Chondrocyte (in vitro differentiated cells): ENCODE data around the gene CACNA1F. TPM values are rescaled to one million over a fixed set of nuclear protein-coding genes. Genes with fewer than 3 reads are reported as not detected.

Experiments
- DNase-seq: peaks from one replicate; pipeline ENCODE4 v3.0.0; 2021; ENCODE audit warnings: mixed read lengths, low spot score
- H3K27ac Mint-ChIP-seq: one replicate; pipeline ENCODE4 v1.8.0; 2021; ENCODE audit warnings: mild to moderate bottlenecking, moderate library complexity, mixed read lengths; ENCODE audit not compliant: unreplicated experiment
- H3K27me3 Mint-ChIP-seq: 2 replicates; pipeline ENCODE4 v1.8.0; 2021; ENCODE audit warnings: low read depth, mixed read lengths
- H3K36me3 Mint-ChIP-seq: 2 replicates; pipeline ENCODE4 v1.8.0; 2021; ENCODE audit warnings: low read depth, mixed read lengths
- H3K4me1 Mint-ChIP-seq: 2 replicates; pipeline ENCODE4 v1.8.0; 2021; ENCODE audit warnings: low read depth, mild to moderate bottlenecking, mixed read lengths
- H3K4me3 Mint-ChIP-seq: one replicate; pipeline ENCODE4 v1.8.0; 2021; ENCODE audit warnings: mild to moderate bottlenecking, moderate library complexity, mixed read lengths; ENCODE audit not compliant: unreplicated experiment
- H3K9me3 Mint-ChIP-seq: 2 replicates; pipeline ENCODE4 v1.8.0; 2021; ENCODE audit warnings: low read depth, mixed read lengths
- total RNA-seq: library from RNA; stranded (reverse); gene quantifications from 3 replicates; pipeline ENCODE4 v1.2.1, GENCODE V29; 2021
- TF ChIP-seq, protein P1 (sequence below): fragments of 200-600 bp; sonication (generic); IDR thresholded peaks from 2 replicates; pipeline ENCODE4 v1.5.0; 2021; ENCODE audit warnings: antibody characterized with exemption, mild to moderate bottlenecking, moderate library complexity

The CACNA1F gene
- total RNA-seq, 1 donor from 2014 or later, result not detected

DNA sequence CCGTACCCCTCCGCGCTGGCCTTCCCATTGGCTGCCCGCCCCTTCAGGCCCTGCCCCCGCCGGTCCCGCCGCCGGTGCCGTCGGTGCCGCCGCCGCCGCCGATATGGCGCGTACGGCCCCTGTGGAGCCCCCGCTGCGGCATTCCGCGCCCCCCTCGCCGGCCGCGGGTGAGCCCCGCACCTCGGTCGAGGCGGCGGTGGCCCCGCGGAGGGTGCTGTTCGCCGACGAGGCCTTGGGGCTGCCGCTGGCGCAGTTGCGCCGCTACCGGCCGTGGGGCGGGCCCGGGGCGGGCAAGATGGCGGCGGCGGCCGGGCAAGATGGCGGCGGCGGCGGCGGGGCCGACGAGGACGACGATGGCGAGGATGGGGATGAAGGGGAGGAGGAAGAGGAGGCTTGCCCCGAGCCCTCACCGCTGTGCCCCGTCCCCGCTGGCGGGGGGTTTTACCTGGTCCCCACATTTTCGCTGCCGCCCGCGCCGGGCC is 36.7 kb upstream of the CACNA1F start, which contains the start of gene PPP1R3F:
Gene PPP1R3F, plus strand, starts transcription at position 27 of the 482 bp plus-strand sequence. Its CDS starts 77 bp downstream, at position 104.
- no peaks in the 10 kb centered on the region for H3K27me3 Mint-ChIP-seq
- peaks cover 23% of the 10 kb centered on the region for H3K4me1 Mint-ChIP-seq
- H3K4me3 Mint-ChIP-seq, result peak within 1 kb of the TSS; percentile 91
- H3K9me3 Mint-ChIP-seq, result peaks cover 3% of the 10 kb centered on the region
- TF ChIP-seq, protein P1, sequence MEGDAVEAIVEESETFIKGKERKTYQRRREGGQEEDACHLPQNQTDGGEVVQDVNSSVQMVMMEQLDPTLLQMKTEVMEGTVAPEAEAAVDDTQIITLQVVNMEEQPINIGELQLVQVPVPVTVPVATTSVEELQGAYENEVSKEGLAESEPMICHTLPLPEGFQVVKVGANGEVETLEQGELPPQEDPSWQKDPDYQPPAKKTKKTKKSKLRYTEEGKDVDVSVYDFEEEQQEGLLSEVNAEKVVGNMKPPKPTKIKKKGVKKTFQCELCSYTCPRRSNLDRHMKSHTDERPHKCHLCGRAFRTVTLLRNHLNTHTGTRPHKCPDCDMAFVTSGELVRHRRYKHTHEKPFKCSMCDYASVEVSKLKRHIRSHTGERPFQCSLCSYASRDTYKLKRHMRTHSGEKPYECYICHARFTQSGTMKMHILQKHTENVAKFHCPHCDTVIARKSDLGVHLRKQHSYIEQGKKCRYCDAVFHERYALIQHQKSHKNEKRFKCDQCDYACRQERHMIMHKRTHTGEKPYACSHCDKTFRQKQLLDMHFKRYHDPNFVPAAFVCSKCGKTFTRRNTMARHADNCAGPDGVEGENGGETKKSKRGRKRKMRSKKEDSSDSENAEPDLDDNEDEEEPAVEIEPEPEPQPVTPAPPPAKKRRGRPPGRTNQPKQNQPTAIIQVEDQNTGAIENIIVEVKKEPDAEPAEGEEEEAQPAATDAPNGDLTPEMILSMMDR, result no peak
- no peaks in the 10 kb centered on the region for H3K36me3 Mint-ChIP-seq
- no peak for DNase-seq
- H3K27ac Mint-ChIP-seq, result peak within 1 kb of the TSS; percentile 99

DNA sequence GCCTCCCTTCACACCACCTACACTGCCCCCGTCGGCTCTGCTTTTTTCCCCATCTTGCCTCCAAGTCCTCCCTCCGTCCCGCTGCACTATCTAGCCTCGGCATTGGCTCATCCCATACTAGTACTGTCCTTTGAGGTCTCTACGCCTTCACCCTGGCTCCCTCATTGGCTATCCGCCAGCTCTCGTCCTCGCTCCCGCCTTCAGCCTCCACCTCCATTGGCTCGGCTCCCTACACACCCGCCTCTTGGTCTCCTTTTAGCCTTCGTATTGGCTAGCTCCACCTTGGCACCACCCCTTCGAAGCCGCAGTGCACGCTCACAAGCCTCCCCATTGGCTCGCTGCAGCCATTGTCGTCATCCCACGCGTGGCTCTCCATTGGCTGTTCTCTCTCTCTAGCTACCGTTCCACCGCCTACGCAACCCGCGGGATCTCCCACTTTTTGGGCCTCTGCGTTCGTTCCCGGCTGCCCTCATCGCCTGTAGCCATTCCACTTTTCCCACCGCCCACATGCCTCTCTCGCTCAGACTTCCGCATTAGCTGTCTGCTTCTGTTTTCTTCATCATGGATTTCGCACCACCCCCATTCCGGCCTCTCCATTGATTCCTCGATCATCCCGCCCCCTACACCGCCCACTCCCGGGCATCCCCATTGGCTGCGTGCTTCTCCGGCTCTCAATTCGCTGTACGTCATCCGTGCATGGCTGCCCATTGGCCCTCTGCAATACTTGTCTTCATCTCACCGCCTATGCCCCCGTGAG is 36.0 kb upstream of the CACNA1F start:
- DNase-seq, result peak; percentile 98
- Mint-ChIP-seq H3K4me3 (peak overlapping the region; percentile 91), H3K4me1 (peaks cover 23% of the 10 kb centered on the region), H3K36me3 (no peaks in the 10 kb centered on the region), H3K9me3 (peaks cover 3% of the 10 kb centered on the region), H3K27me3 (no peaks in the 10 kb centered on the region), H3K27ac (peak overlapping the region; percentile 99)
- TF ChIP-seq, protein P1, result no peak

DNA sequence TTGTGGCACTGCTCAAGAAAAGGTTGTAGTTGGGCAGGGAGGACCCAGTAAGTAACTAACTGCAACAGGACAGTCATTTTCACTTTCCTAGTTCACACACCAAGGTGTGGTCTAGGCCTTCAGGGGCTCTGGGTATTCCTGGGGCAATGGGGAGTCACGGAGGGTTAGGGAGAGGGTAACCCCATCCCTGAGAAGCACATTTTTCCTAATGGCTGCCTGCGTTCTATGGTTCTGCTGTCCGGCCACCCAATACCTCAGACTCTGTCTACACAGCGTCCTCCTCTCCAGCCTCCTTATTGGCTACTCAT is 35.5 kb upstream of the CACNA1F start:
- H3K27ac Mint-ChIP-seq, result peak overlapping the region; percentile 99
- peaks cover 23% of the 10 kb centered on the region for H3K4me1 Mint-ChIP-seq
- no peak for DNase-seq
- H3K36me3 Mint-ChIP-seq, result no peaks in the 10 kb centered on the region
- H3K27me3 Mint-ChIP-seq, result no peaks in the 10 kb centered on the region
- H3K9me3 Mint-ChIP-seq, result peaks cover 3% of the 10 kb centered on the region
- TF ChIP-seq, protein P1, result no peak
- H3K4me3 Mint-ChIP-seq, result peak overlapping the region; percentile 91

DNA sequence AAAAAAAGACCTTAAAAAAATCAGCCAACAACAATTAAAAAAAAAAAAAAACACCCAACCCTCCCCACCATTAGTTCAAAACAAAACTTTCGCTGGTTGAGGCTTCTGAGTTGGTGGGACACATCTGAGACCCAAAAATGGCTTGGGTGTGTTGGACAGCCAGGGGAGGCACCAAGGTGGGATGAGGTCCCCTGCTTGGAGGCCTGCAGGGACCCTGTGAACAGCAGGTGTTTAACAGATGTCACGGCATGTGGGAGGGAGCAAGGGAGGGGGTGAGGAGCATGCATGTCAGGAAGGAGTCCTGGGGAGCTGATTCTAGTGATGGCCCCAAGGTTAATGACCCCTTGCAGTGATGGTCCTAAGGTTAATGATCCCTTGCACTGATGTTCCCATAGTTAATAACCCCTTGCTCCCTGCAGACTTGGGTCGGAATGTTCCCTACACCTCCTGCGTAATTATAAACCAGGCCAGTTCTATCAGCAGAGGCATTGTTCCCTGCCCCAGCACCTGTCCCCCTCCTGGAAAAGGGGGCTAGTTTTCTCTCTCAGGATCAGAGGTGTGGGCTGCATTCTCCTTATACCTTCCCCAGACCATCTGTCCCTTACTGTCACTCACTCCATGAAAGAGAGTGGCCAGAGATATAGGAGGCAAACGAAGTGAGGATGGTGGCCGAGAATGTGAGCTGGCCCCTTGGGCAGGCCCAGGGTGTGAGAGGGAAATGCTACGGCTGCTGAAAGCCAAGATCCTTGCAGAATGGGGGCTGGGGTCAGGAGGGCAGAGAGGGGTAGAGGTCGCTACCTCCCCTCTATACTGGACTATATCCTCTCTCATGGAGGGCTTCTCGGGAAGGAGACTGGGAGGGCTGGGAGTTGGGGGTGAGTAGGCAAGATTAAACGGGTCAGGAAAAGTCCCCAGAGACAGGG is 33.6 kb upstream of the CACNA1F start:
- no peak overlapping the region for H3K27ac Mint-ChIP-seq
- TF ChIP-seq, protein P1, result no peak
- no peak overlapping the region for H3K4me3 Mint-ChIP-seq
- H3K4me1 Mint-ChIP-seq, result peaks cover 16% of the 10 kb centered on the region
- H3K27me3 Mint-ChIP-seq, result no peaks in the 10 kb centered on the region
- peaks cover 4% of the 10 kb centered on the region for H3K9me3 Mint-ChIP-seq
- peak; percentile 68 for DNase-seq
- no peaks in the 10 kb centered on the region for H3K36me3 Mint-ChIP-seq

DNA sequence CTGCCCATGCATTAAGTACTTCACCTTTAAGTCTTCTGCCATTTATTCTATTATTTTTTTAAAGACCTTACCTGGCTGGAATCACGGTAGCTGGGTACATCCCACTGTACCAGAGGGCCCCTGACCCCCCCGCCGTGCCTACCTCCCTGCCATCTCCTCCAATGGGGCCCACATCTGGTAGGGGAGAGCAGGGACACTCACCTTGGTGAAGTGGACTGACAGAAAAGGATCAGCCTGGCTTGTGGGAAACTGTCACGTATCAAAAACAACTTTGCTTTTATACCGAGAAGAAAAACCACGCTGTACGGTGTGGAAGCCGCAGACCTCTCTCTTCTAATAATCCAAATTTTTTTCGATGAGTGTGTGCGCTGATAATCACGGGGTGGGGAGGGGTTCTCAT is 31.3 kb upstream of the CACNA1F start, which contains the start of gene FOXP3:
Gene FOXP3, minus strand, starts transcription at position 251 of the 400 bp plus-strand sequence. CDS start 6,205 bp downstream, outside the sequence.
- TF ChIP-seq, protein P1, result no peak
- peaks cover 5% of the 10 kb centered on the region for H3K9me3 Mint-ChIP-seq
- H3K4me1 Mint-ChIP-seq, result peaks cover 6% of the 10 kb centered on the region
- H3K36me3 Mint-ChIP-seq, result no peaks in the 10 kb centered on the region
- no peaks in the 10 kb centered on the region for H3K27me3 Mint-ChIP-seq
- no peak within 1 kb of the TSS for H3K27ac Mint-ChIP-seq
- H3K4me3 Mint-ChIP-seq, result no peak within 1 kb of the TSS
- DNase-seq, result peak; percentile 37
